Activated T-helper 17 cell treated with anti-CD3 and anti-CD28 coated beads, Interleukin-2, amount 50 U/mL, for 72 hours (primary cell): ENCODE data around the gene TTLL3. TPM values are rescaled to one million over a fixed set of nuclear protein-coding genes. Genes with fewer than 3 reads are reported as not detected.
"Not testable (repeated sequence)": the region's sequence is repeated elsewhere in the genome, so short reads cannot be mapped to it uniquely, and the experiment has no call there.

ENCODE experiments used
- ATAC-seq: fragments of 150-1000 bp; cut with Tn5 transposase; replicated peaks from 2 replicates; pipeline ENCODE4 v1.10.0; 2021; ENCODE audit warnings: mild to moderate bottlenecking, moderate library complexity
- H3K27ac Mint-ChIP-seq: one replicate; pipeline ENCODE4 v1.8.0; 2022; ENCODE audit warnings: mixed read lengths
- H3K27me3 Mint-ChIP-seq: one replicate; pipeline ENCODE4 v1.8.0; 2022; ENCODE audit warnings: mixed read lengths
- H3K36me3 Mint-ChIP-seq: one replicate; pipeline ENCODE4 v1.8.0; 2022; ENCODE audit warnings: low read depth, mild to moderate bottlenecking, mixed read lengths
- H3K4me1 Mint-ChIP-seq: one replicate; pipeline ENCODE4 v1.8.0; 2022; ENCODE audit warnings: mixed read lengths
- H3K4me3 Mint-ChIP-seq: one replicate; pipeline ENCODE4 v1.8.0; 2022; ENCODE audit warnings: mild to moderate bottlenecking, mixed read lengths
- H3K9me3 Mint-ChIP-seq: one replicate; pipeline ENCODE4 v1.8.0; 2022; ENCODE audit warnings: mixed read lengths
- total RNA-seq, 2 donors: library from RNA; stranded (reverse); gene quantifications; one replicate each; pipeline ENCODE4 v1.2.3, GENCODE V29; 2022

Gene TTLL3
- total RNA-seq, 2 donors from 2014 or later = 55.9 to 123 TPM

DNA sequence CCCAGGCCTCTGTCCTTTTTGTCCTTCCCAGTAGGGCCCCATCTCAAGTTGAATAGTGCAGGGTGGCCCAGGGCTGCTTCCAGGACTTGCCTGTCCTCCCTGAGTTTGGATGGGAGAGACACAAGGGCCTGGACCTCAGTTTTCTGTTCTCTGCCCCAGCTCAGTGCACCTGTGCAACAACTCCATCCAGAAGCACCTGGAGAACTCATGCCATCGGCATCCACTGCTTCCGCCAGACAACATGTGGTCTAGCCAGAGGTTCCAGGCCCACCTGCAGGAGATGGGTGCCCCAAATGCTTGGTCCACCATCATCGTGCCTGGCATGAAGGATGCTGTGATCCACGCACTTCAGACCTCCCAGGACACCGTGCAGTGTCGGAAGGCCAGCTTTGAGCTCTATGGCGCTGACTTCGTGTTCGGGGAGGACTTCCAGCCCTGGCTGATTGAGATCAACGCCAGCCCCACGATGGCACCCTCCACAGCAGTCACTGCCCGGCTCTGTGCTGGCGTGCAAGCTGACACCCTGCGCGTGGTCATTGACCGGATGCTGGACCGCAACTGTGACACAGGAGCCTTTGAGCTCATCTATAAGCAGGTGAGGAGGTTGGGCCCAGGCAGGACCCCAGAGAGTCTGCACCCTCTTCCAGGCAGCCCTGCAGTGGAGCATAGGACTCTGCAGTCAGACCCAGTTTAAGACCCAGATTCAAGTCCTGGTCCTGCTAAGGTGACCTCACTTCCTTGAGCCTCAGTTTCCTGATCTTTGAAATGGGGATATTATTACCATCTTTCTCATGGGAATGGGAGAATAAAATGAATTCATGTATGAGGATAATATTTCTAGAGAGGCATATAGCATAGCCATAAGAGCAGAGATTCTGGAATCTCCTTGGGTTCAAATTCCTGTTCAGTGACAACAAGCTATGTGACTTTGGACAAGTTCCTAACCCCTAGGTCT, 19.0 kb downstream of the TTLL3 start:
- H3K4me1 Mint-ChIP-seq = no peaks in the 10 kb centered on the region
- no peaks in the 10 kb centered on the region for H3K9me3 Mint-ChIP-seq
- peaks cover 62% of the 10 kb centered on the region for H3K36me3 Mint-ChIP-seq
- no peaks in the 10 kb centered on the region for H3K27me3 Mint-ChIP-seq
- no peak overlapping the region for H3K27ac Mint-ChIP-seq
- ATAC-seq = no peak
- no peak overlapping the region for H3K4me3 Mint-ChIP-seq

DNA sequence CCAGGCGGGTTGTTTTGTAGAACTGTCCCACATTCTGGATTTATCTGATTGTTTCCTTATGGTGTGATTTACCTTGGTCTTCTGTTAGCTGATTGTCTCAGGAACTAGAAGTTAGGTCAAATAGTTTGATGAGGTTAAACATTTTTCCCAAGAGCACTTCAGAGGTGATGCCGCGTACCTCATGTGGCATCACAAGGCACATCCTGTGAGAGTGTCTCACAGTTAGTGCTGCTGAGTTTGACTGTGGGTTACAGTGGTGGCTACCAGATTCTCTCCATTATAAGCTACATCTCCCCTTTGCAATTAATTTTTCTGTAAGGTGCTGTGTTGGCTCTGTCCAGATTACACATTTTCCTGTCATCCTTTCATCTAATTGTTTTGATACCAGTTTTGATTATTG, 21.2 kb downstream of the TTLL3 start:
- Mint-ChIP-seq H3K9me3 (no peaks in the 10 kb centered on the region), H3K36me3 (peaks cover 84% of the 10 kb centered on the region), H3K27me3 (no peaks in the 10 kb centered on the region), H3K4me1 (no peaks in the 10 kb centered on the region), H3K4me3 (no peak overlapping the region), H3K27ac (no peak overlapping the region)
- no peak for ATAC-seq

DNA sequence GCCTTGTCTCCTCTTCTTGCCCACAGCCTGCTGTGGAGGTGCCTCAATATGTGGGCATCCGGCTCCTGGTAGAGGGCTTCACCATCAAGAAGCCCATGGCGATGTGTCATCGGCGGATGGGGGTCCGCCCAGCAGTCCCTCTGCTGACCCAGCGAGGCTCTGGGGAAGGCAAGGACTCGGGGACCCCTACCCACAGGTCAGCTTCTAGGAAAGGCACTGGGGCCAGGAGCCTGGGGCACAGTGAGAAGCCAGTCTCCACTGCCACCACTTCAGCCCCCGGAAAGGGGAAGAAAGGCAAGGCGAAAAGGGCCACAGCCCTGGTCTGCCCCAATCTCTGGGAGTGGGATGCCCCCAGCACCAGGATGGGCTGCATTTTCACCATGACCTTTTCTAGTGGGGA, 23.0 kb downstream of the TTLL3 start:
- Mint-ChIP-seq H3K4me1 (no peaks in the 10 kb centered on the region), H3K36me3 (peaks cover 90% of the 10 kb centered on the region), H3K9me3 (no peaks in the 10 kb centered on the region), H3K27me3 (no peaks in the 10 kb centered on the region), H3K4me3 (no peak overlapping the region), H3K27ac (no peak overlapping the region)
- ATAC-seq = no peak

DNA sequence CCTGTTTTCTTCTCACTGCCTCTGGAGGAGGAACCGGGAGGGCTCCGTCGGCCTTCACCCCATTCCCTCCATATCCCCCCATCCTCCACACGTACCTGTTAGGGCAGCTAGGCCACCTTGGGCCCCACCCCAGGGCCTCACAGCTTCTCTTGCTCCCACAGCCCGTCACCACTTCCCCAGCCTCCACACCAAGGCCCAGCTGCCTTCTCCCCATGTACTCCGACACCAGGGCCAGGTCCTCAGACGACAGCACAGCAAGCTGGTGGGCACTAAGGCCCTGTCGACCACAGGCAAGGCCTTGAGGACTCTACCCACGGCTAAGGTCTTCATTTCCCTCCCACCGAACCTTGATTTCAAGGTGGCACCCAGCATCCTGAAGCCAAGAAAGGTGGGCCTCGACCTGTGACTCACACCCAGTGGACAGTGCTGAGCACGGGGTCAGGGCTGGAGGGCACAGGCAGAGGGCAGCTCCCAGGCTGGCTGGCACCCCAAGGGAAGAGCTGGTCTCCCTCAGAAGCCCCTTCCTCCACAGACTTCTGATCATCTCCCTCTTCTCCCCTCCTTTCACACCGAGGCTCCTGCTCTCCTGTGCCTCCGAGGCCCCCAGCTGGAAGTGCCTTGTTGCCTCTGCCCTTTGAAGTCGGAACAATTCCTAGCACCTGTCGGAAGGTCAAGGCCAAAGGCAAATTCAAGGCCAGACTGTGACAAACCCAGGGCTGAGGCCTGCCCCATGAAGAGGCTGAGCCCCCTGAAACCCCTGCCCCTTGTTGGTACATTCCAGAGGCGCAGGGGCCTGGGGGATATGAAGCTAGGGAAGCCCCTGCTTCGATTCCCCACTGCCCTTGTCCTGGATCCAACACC, 24.7 kb downstream of the TTLL3 start:
- Mint-ChIP-seq H3K27me3 (no peaks in the 10 kb centered on the region), H3K9me3 (no peaks in the 10 kb centered on the region), H3K4me1 (no peaks in the 10 kb centered on the region), H3K4me3 (no peak overlapping the region), H3K36me3 (peaks cover 97% of the 10 kb centered on the region), H3K27ac (peak overlapping the region; percentile 28)
- no peak for ATAC-seq

DNA sequence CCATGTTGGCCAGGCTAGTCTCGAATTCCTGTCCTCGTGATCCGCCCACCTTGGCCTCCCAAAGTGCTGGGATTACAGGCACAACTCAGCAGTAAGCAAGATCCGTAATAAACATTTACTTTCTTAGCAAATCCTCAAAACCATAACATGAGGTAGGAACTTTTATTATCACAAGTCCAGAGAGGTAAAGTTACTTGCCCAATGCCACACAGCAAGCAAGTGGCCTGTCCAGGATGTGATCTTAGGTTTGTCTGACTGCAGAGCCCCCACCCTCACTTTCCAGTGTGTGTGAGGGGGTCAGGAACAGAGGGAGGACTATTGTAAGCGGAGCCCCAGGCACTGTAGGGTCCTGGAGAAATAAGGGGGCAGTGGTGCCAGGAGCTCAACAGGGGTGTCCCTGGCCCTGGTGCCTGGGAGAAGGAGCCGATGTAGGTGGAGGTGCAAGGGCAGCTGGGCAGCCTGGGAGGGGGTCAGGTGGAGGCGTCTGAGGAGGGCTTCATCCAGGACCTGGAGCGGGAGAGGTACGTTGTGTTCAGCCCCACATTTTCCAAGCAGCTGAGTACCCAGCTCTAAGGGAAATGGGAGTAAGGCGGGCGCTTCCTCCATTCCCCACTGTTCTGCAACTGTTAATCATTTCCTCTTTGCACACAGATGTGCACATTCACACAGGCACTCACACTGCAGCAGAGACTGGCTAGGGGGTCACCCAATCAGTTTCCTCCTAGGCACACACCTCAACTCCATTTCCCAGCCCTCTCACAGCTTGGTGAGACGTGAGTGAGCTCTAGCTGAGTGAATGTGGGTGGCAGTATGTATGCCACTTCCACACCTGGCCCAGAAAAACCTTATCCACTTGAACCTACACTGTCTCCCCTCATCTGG, 27.9 kb downstream of the TTLL3 start:
- H3K9me3 Mint-ChIP-seq = no peaks in the 10 kb centered on the region
- H3K36me3 Mint-ChIP-seq = peaks cover 97% of the 10 kb centered on the region
- no peak for ATAC-seq
- no peak overlapping the region for H3K27ac Mint-ChIP-seq
- H3K4me3 Mint-ChIP-seq = no peak overlapping the region
- peaks cover 10% of the 10 kb centered on the region for H3K4me1 Mint-ChIP-seq
- no peaks in the 10 kb centered on the region for H3K27me3 Mint-ChIP-seq

DNA sequence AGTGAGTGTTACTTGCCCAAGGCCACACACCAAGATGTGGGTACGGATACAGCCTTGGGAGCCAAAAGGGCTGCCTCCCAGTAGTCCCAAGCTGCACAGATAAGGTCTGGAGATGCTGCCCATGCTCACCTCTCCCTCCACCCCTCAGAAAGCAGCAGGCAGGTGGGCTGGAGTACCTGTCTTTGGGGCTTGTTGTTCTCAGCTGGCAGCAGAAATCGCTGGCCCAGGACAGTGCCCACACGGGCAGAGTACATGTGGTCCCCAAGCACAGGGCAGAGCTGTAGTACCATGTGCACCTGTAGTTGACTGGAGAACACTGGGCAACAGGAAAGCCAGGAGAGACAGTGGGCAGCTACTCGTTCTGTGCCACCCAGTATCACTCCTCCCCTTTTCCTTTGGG, 28.8 kb downstream of the TTLL3 start:
- no peak overlapping the region for H3K4me3 Mint-ChIP-seq
- H3K27ac Mint-ChIP-seq = no peak overlapping the region
- no peak for ATAC-seq
- H3K36me3 Mint-ChIP-seq = peaks cover 97% of the 10 kb centered on the region
- H3K4me1 Mint-ChIP-seq = peaks cover 10% of the 10 kb centered on the region
- H3K27me3 Mint-ChIP-seq = no peaks in the 10 kb centered on the region
- no peaks in the 10 kb centered on the region for H3K9me3 Mint-ChIP-seq

DNA sequence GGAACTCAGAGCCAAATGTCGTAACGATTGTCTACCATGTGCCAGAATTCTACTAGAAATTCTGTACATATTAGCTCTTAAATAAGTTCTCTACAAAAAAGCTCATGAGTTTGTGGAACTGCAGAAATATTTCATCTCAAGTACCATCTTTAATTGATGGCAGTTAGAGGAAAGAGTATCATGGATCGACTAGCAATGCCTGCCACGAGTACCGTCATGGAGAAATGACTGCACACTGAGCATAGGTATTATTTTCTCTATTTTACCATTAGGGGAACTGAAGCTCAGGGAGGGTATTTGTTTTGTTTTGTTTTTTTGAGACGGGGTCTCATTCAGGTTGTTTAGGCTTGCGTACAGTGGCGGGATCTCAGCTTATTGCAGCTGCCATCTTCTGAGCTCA, 31.0 kb downstream of the TTLL3 start:
- H3K4me3 Mint-ChIP-seq = no peak overlapping the region
- H3K27me3 Mint-ChIP-seq = no peaks in the 10 kb centered on the region
- no peak overlapping the region for H3K27ac Mint-ChIP-seq
- no peaks in the 10 kb centered on the region for H3K9me3 Mint-ChIP-seq
- no peak for ATAC-seq
- H3K36me3 Mint-ChIP-seq = peaks cover 77% of the 10 kb centered on the region
- peaks cover 10% of the 10 kb centered on the region for H3K4me1 Mint-ChIP-seq

DNA sequence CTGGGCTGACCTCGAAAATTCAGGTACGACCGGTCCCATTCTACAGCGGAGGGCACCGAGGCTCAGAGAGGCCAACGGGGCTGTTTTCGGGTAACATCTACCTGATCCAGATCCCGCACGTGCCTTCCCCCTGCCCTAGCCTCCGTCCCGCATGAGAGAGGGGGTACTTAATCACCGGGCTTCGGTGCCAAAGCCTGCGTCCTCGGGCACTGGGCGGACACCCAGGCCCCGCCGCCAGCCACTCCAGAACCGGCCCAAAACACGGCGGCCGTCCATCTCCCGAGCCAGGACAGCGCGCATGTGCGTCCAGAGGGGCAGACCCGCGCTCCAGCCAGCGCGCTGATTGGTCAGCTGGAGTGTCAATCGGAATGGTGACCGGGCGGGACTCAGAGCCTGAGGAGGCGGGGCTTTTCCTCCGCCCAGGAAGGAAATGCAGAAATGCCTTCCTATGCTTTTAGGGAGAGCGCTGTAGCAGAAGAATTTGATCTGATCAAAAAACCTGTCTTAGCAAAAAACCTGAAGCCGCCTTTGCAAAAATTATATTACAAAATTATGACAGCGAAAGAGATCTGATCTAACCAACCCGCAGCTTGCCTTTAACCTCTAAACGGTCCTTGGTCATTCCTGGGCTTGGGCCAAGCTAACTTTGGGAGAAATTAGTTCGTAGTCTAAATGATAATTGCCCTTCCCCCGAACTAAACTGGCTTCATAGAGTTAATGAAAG, 33.8 kb downstream of the TTLL3 start, which contains the start of gene RPUSD3:
RPUSD3 (minus strand) TSS at position 294 of the 724 bp plus-strand sequence; CDS start at position 276, 18 bp downstream.
- Mint-ChIP-seq H3K4me1 (peaks cover 10% of the 10 kb centered on the region), H3K9me3 (no peaks in the 10 kb centered on the region), H3K36me3 (peaks cover 51% of the 10 kb centered on the region), H3K27me3 (no peaks in the 10 kb centered on the region), H3K27ac (peak within 1 kb of the TSS; percentile 96), H3K4me3 (peak within 1 kb of the TSS; percentile 100)
- peak; percentile 96 for ATAC-seq

DNA sequence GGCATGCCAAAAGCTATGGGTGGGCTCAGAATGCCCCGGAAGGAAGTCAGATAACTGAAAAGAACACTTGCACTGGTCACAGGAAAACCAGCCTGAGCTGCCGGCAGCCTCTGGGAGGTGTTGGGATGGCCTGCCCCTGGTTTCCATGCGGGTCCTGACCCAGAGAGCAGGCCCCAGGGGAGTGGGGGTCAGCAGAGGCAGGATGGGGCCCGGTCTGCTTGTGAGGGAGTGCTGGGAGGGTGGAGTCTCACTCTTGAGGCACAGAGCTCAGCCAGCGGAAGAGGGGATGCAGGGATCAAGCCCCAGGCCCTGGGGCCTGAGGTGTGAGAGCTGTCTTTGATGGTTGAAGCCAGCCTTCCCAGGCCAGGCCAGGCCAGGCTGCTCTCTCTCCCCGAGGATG, 36.2 kb downstream of the TTLL3 start:
- Mint-ChIP-seq H3K27me3 (no peaks in the 10 kb centered on the region), H3K27ac (no peak overlapping the region)
- no peak for ATAC-seq

DNA sequence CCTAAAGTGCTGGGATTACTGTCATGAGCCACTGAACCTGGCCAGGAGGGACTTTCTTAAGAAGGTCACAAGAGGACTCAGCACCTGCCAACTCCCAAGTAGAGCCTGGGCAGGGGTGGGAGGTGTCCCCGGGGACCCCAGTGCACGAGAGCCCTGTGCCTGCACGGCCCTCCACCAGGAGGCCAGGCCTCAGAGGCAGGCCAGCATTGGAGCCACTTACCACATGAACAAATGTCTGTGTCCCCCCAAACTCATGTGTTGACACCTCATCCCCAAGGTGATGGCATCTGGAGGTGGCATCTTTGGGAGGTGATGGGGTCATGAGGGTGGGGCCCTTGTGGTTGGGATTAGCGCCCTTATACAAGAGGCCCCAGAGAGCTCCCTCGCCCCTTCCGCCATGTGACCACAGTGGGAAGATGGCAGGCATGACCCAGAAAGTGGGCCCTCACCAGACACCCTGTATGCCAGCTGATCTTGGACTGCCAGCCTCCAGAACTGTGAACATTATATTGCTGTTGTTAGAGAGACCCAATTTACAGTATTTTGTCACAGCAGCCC, 36.9 kb downstream of the TTLL3 start:
- no peaks in the 10 kb centered on the region for H3K27me3 Mint-ChIP-seq
- no peaks in the 10 kb centered on the region for H3K9me3 Mint-ChIP-seq
- H3K36me3 Mint-ChIP-seq = peaks cover 21% of the 10 kb centered on the region
- H3K27ac Mint-ChIP-seq = no peak overlapping the region
- peaks cover 6% of the 10 kb centered on the region for H3K4me1 Mint-ChIP-seq
- H3K4me3 Mint-ChIP-seq = no peak overlapping the region
- no peak for ATAC-seq

More for the DNA sequence above, 36.2 kb downstream of the TTLL3 start:
- H3K4me3 Mint-ChIP-seq = no peak overlapping the region
- H3K36me3 Mint-ChIP-seq = peaks cover 28% of the 10 kb centered on the region
- H3K4me1 Mint-ChIP-seq = peaks cover 10% of the 10 kb centered on the region
- no peaks in the 10 kb centered on the region for H3K9me3 Mint-ChIP-seq

DNA sequence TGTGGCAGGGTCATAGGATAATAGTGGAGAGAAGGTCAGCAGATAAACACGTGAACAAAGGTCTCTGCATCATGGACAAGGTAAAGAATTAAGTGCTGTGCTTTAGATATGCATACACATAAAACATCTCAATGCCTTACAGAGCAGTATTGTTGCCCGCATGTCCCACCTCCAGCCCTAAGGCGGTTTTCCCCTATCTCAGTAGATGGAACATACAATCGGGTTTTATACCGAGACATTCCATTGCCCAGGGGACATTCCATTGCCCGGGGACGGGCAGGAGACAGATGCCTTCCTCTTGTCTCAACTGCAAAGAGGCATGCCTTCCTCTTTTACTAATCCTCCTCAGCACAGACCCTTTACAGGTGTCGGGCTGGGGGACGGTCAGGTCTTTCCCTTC, 37.8 kb downstream of the TTLL3 start:
- not testable (repeated sequence) for H3K4me3 Mint-ChIP-seq, ATAC-seq, H3K4me1 Mint-ChIP-seq, H3K27ac Mint-ChIP-seq, H3K27me3 Mint-ChIP-seq, H3K9me3 Mint-ChIP-seq
- H3K36me3 Mint-ChIP-seq = peaks cover 12% of the 10 kb centered on the region

DNA sequence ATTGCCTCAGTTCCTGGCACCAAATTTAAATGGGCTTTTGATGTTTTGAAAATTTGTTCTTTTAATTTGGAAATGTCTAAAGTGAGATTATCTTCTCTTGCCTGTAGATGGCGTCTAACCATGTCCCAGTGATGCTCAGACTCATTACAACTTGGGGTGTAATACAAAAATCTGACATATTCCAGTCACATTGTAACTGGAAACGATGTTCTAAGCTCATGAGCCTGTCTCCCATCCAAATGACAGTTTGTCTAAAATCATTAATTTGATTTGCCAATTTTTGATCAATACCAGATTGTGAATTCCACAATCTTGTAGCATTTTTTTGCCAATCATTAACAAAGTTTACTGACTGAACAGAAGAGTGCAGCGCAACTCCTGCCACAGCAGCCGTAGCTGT, 38.8 kb downstream of the TTLL3 start:
- H3K4me1 Mint-ChIP-seq, H3K36me3 Mint-ChIP-seq, H3K27me3 Mint-ChIP-seq, H3K9me3 Mint-ChIP-seq, H3K4me3 Mint-ChIP-seq, H3K27ac Mint-ChIP-seq, ATAC-seq: not testable (repeated sequence)

DNA sequence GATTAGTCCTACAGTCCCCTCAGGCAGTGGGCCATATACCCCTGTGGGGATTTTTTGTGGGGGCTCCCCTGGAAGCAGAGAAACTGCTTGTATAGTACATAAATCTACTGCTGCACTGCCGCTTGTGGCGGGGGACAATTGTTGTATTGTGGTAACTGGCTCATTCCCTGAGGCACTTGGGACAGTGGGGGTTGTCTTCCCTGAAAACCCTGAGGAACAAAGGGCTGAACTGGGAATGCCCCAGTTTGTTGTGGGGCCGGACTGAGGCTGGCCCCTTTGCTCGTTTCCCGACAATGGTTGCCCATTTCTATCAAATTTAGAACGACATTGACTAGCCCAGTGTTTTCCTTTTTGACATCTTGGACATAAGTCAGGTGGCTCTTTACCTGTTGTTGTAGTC, 41.3 kb downstream of the TTLL3 start:
- not testable (repeated sequence) for H3K4me1 Mint-ChIP-seq, H3K4me3 Mint-ChIP-seq, H3K36me3 Mint-ChIP-seq, ATAC-seq, H3K27ac Mint-ChIP-seq, H3K9me3 Mint-ChIP-seq, H3K27me3 Mint-ChIP-seq
